NCI-H446 (cell line): ENCODE measurements around the gene WBP1.
A peak's percentile ranks its signal among the peaks of the same experiment; 100 is the strongest.
"Not testable (repeated sequence)": the region's sequence is repeated elsewhere in the genome, so short reads cannot be mapped to it uniquely, and the experiment has no call there.

ENCODE experiments used
- DNase-seq, 2 experiments: peaks; one replicate each; lab custom pipeline; 2025; lab: John Stamatoyannopoulos, UW

Gene WBP1

GRCh38 chr2:74427551-74427950, 30.7 kb upstream of the WBP1 start:
- DNase-seq: no peak

- DNase-seq: no peak
Measured at GRCh38 chr2:74428675-74429074, 29.6 kb upstream of the WBP1 start.

GRCh38 chr2:74429487-74430451, 28.5 kb upstream of the WBP1 start:
- DNase-seq: no peak

- DNase-seq: no peak
Measured at GRCh38 chr2:74430502-74430901, 27.7 kb upstream of the WBP1 start.

- no peak for DNase-seq
Measured at GRCh38 chr2:74436111-74436805, 22.0 kb upstream of the WBP1 start.

- DNase-seq: no peak
Measured at GRCh38 chr2:74436848-74437695, 21.2 kb upstream of the WBP1 start.

- DNase-seq: no peak
Measured at GRCh38 chr2:74438248-74438647, 20.0 kb upstream of the WBP1 start.

- no peak for DNase-seq
Measured at GRCh38 chr2:74439373-74439772, 18.9 kb upstream of the WBP1 start.

GRCh38 chr2:74439803-74440377, 18.3 kb upstream of the WBP1 start:
- DNase-seq: no peak

- DNase-seq: peak in 1 of 2 experiments; percentile 74
Measured at GRCh38 chr2:74440378-74441169, 17.7 kb upstream of the WBP1 start.

- no peak for DNase-seq
Measured at GRCh38 chr2:74441170-74441689, 17.0 kb upstream of the WBP1 start.

- DNase-seq: no peak
Measured at GRCh38 chr2:74441690-74442482, 16.4 kb upstream of the WBP1 start, which contains the start of gene RTKN. RTKN (minus strand) TSS chr2:74441937; CDS start chr2:74441816, 121 bp downstream.

GRCh38 chr2:74442483-74443297, 15.5 kb upstream of the WBP1 start:
- DNase-seq: not testable (repeated sequence)

- DNase-seq: peak in 1 of 2 experiments; percentile 42
Measured at GRCh38 chr2:74444498-74445318, 13.5 kb upstream of the WBP1 start.

- no peak for DNase-seq
Measured at GRCh38 chr2:74447230-74447999, 10.8 kb upstream of the WBP1 start.

- DNase-seq: no peak
Measured at GRCh38 chr2:74448771-74449170, 9.5 kb upstream of the WBP1 start.

GRCh38 chr2:74450570-74451190, 7.6 kb upstream of the WBP1 start:
- DNase-seq: no peak
